SU-DHL-6 (cell line): ENCODE data around the gene DYRK1B.

Source experiments
- H2AFZ ChIP-seq: fragments of 200-600 bp; sonication (generic); 2 replicates; pipeline ENCODE4 v1.6.1; 2014; ENCODE audit warnings: low read depth, mild to moderate bottlenecking, moderate library complexity, mixed read lengths, antibody characterized with exemption, low read length; ENCODE audit not compliant: severe bottlenecking
- H3F3A ChIP-seq: fragments of 200-600 bp; shearing (Covaris generic); 2 replicates; pipeline ENCODE4 v1.6.0; 2016; ENCODE audit warnings: antibody characterized with exemption, mild to moderate bottlenecking; ENCODE audit not compliant: insufficient read depth
- H3K27ac ChIP-seq: fragments of 200-600 bp; sonication (generic); 2 replicates; pipeline ENCODE4 v1.5.1; 2016; ENCODE audit warnings: low read depth, mild to moderate bottlenecking, low read length, moderate library complexity, mixed read lengths
- H3K27me3 ChIP-seq: fragments of 200-600 bp; sonication (generic), shearing (Covaris generic); 2 replicates; pipeline ENCODE4 v1.6.0; 2014; ENCODE audit warnings: mild to moderate bottlenecking, low read length
- H3K36me3 ChIP-seq: fragments of 200-600 bp; sonication (generic); 2 replicates; pipeline ENCODE4 v1.6.1; 2014; ENCODE audit warnings: mild to moderate bottlenecking, low read length, mixed read lengths
- H3K4me2 ChIP-seq: fragments of 300-600, 200-600 bp; shearing (Covaris generic), sonication (generic); 2 replicates; pipeline ENCODE4 v1.6.0; 2014; ENCODE audit warnings: low read length, low read depth, mild to moderate bottlenecking; ENCODE audit not compliant: poor library complexity, severe bottlenecking
- H3K4me3 ChIP-seq: fragments of 200-600 bp; sonication (generic); 2 replicates; pipeline ENCODE4 v1.5.1; 2014; ENCODE audit warnings: antibody characterized with exemption, low read length, mild to moderate bottlenecking, mixed read lengths; ENCODE audit not compliant: insufficient read depth, poor library complexity, severe bottlenecking
- H3K79me2 ChIP-seq: fragments of 200-600 bp; sonication (generic); 2 replicates; pipeline ENCODE4 v1.6.1; 2014; ENCODE audit warnings: mild to moderate bottlenecking, low read length, moderate library complexity; ENCODE audit not compliant: insufficient read depth
- H3K9ac ChIP-seq: fragments of 200-600 bp; sonication (generic); 2 replicates; pipeline ENCODE4 v1.7.0; 2014; ENCODE audit warnings: mild to moderate bottlenecking, low read length
- H3K9me2 ChIP-seq: fragments of 200-600 bp; sonication (generic); replicated peaks from 2 replicates; pipeline ENCODE4 v1.6.1; 2014; ENCODE audit warnings: low read length; ENCODE audit not compliant: insufficient read depth
- H3K9me3 ChIP-seq: fragments of 200-600 bp; sonication (generic); 2 replicates; pipeline ENCODE4 v1.6.1; 2014; ENCODE audit warnings: low read length, mixed read lengths; ENCODE audit not compliant: insufficient read depth
- H4K20me1 ChIP-seq: fragments of 200-600 bp; sonication (generic); 2 replicates; pipeline ENCODE4 v1.6.1; 2014; ENCODE audit warnings: low read depth, mild to moderate bottlenecking, antibody characterized with exemption, low read length, moderate library complexity, mixed read lengths
- EZH2phosphoT487 ChIP-seq: fragments of 200-600 bp; sonication (generic), shearing (Covaris generic); conservative IDR thresholded peaks from 2 replicates; pipeline ENCODE4 v1.6.1; 2018; ENCODE audit warnings: mild to moderate bottlenecking, antibody characterized with exemption, low read length, moderate library complexity, mixed read lengths
- TF ChIP-seq, protein P1 (sequence below): fragments of 200-600 bp; sonication (generic); IDR thresholded peaks from one replicate; pipeline ENCODE4 v1.5.1; 2017; ENCODE audit warnings: antibody characterized with exemption, mild to moderate bottlenecking, low read length, moderate library complexity; ENCODE audit not compliant: insufficient read depth, poor library complexity, severe bottlenecking

Gene DYRK1B

DNA sequence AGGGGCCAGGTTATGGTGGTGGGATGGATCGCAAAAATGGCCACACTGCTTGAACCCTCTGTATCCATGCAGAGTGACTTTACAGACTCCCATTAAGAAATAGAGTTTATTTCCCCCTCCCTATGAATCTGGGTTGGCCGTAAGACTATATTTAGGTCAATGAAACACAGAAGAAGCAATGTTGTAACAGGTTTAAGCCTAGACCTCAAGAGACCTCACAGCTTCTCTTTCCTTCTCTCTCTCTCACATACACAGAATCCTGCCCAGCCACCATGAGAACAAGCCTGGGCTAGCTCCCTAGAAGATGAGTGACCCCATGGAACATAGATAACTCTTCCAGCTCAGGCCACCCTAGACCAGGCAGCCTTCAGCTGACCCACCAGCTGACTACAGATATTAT lies 33.2 kb upstream of the DYRK1B start:
- H4K20me1 ChIP-seq = no peaks in the 10 kb centered on the region
- no peak overlapping the region for H3K9ac ChIP-seq
- no peaks in the 10 kb centered on the region for H3F3A ChIP-seq
- TF ChIP-seq EZH2phosphoT487 = no peak
- TF ChIP-seq, protein P1, sequence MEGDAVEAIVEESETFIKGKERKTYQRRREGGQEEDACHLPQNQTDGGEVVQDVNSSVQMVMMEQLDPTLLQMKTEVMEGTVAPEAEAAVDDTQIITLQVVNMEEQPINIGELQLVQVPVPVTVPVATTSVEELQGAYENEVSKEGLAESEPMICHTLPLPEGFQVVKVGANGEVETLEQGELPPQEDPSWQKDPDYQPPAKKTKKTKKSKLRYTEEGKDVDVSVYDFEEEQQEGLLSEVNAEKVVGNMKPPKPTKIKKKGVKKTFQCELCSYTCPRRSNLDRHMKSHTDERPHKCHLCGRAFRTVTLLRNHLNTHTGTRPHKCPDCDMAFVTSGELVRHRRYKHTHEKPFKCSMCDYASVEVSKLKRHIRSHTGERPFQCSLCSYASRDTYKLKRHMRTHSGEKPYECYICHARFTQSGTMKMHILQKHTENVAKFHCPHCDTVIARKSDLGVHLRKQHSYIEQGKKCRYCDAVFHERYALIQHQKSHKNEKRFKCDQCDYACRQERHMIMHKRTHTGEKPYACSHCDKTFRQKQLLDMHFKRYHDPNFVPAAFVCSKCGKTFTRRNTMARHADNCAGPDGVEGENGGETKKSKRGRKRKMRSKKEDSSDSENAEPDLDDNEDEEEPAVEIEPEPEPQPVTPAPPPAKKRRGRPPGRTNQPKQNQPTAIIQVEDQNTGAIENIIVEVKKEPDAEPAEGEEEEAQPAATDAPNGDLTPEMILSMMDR = no peak
- no peak overlapping the region for H3K4me2 ChIP-seq
- H3K9me2 ChIP-seq = no peaks in the 10 kb centered on the region
- H2AFZ ChIP-seq = no peak overlapping the region
- no peak overlapping the region for H3K4me3 ChIP-seq
- no peaks in the 10 kb centered on the region for H3K9me3 ChIP-seq
- H3K79me2 ChIP-seq = no peaks in the 10 kb centered on the region
- H3K27ac ChIP-seq = no peak overlapping the region
- no peaks in the 10 kb centered on the region for H3K27me3 ChIP-seq
- no peaks in the 10 kb centered on the region for H3K36me3 ChIP-seq

DNA sequence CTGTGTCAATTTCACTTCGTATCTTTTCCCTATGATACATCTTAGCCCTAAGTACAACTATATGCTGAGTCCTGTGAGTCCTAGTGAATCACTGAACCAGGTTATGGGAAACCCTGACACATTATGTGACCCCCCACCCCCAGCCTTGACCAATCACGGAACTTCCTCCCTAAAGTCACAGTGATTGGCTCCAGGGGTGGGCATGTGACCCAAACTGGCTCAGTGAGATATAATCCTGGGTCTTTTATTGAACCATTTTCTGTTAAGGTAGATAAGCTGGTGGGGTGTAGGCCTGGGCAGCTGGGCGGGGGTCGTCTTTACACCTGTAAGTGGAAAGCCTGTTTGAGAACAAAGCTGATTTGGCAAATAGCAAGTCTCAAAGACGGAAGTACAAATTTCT lies 32.0 kb upstream of the DYRK1B start:
- Histone ChIP-seq H3F3A (no peaks in the 10 kb centered on the region), H3K4me2 (no peak overlapping the region), H3K4me3 (no peak overlapping the region), H3K27ac (no peak overlapping the region), H2AFZ (no peak overlapping the region), H4K20me1 (no peaks in the 10 kb centered on the region), H3K9ac (no peak overlapping the region), H3K36me3 (no peaks in the 10 kb centered on the region), H3K79me2 (no peaks in the 10 kb centered on the region), H3K9me2 (no peaks in the 10 kb centered on the region), H3K27me3 (no peaks in the 10 kb centered on the region), H3K9me3 (no peaks in the 10 kb centered on the region)
- no peak for TF ChIP-seq EZH2phosphoT487
- TF ChIP-seq, protein P1 = no peak

DNA sequence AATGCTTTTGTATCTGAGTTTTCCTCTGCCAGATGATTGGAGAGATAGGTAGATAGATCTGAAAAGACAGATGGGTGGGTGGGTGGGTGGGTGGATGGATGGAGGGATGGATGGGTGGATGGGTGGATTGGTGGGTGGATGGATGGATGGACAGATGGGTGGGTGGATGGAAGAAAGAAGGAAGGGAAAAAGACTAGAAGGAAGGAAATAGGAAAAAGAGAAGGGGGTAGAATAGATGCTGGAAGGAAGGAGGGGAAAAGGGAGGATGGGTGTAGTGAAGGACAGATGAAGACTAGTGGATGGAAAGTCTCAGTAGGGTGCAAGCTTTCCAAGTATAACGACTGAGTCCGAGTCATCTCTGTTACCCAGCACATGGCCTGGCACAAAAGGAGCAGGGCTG lies 31.2 kb upstream of the DYRK1B start:
- Histone ChIP-seq H3K9me2 (no peaks in the 10 kb centered on the region), H3K79me2 (no peaks in the 10 kb centered on the region), H3K27me3 (no peaks in the 10 kb centered on the region), H2AFZ (no peak overlapping the region), H4K20me1 (no peaks in the 10 kb centered on the region), H3K4me3 (no peak overlapping the region), H3K9me3 (no peaks in the 10 kb centered on the region), H3F3A (no peaks in the 10 kb centered on the region), H3K9ac (no peak overlapping the region), H3K36me3 (no peaks in the 10 kb centered on the region), H3K4me2 (no peak overlapping the region), H3K27ac (no peak overlapping the region)
- no peak for TF ChIP-seq EZH2phosphoT487
- TF ChIP-seq, protein P1 = no peak
